Activated CD4-positive, alpha-beta memory T cell treated with anti-CD3 and anti-CD28 coated beads, Interleukin-2, amount 10 ng/mL, durations not matched to agents 7 days and 5 days (primary cell): ENCODE data around the gene MBD5. TPM values are rescaled to one million over a fixed set of nuclear protein-coding genes. Genes with fewer than 3 reads are reported as not detected.
A peak's percentile ranks its signal among the peaks of the same experiment; 100 is the strongest.
"Not testable (repeated sequence)": the region's sequence is repeated elsewhere in the genome, so short reads cannot be mapped to it uniquely, and the experiment has no call there.

Experiments used
- CTCF ChIA-PET: fragments of 350-600 bp; sonication (Branson Sonifier 250); formaldehyde crosslinking; loops from one replicate; lab custom pipeline; 2021; ENCODE audit warnings: antibody characterized with exemption, inconsistent platforms; lab: Charles Lee
- POLR2A ChIA-PET: fragments of 350-600 bp; sonication (Branson Sonifier 250); formaldehyde crosslinking; loops from one replicate; lab custom pipeline; 2021; ENCODE audit warnings: antibody characterized with exemption; lab: Charles Lee
- DNase-seq: peaks from one replicate; pipeline ENCODE4 v3.0.0-alpha.2; 2020
- H3K27ac Mint-ChIP-seq: one replicate; pipeline ENCODE4 v1.8.0; 2021; ENCODE audit warnings: mild to moderate bottlenecking, mixed read lengths
- H3K27me3 Mint-ChIP-seq: one replicate; pipeline ENCODE4 v1.8.0; 2021; ENCODE audit warnings: mixed read lengths
- H3K36me3 Mint-ChIP-seq: one replicate; pipeline ENCODE4 v1.8.0; 2021; ENCODE audit warnings: low read depth, mixed read lengths
- H3K4me1 Mint-ChIP-seq: one replicate; pipeline ENCODE4 v1.8.0; 2021; ENCODE audit warnings: mixed read lengths
- H3K4me3 Mint-ChIP-seq: one replicate; pipeline ENCODE4 v1.8.0; 2021; ENCODE audit warnings: mild to moderate bottlenecking, mixed read lengths
- H3K9me3 Mint-ChIP-seq: one replicate; pipeline ENCODE4 v1.8.0; 2021; ENCODE audit warnings: mixed read lengths
- total RNA-seq, 2 experiments: library from RNA; stranded (reverse); gene quantifications; one replicate each; pipeline ENCODE4 v1.2.3, GENCODE V29; 2021

The MBD5 gene
- total RNA-seq = 10 to 100 TPM; 30.7 to 35.8 TPM

DNA sequence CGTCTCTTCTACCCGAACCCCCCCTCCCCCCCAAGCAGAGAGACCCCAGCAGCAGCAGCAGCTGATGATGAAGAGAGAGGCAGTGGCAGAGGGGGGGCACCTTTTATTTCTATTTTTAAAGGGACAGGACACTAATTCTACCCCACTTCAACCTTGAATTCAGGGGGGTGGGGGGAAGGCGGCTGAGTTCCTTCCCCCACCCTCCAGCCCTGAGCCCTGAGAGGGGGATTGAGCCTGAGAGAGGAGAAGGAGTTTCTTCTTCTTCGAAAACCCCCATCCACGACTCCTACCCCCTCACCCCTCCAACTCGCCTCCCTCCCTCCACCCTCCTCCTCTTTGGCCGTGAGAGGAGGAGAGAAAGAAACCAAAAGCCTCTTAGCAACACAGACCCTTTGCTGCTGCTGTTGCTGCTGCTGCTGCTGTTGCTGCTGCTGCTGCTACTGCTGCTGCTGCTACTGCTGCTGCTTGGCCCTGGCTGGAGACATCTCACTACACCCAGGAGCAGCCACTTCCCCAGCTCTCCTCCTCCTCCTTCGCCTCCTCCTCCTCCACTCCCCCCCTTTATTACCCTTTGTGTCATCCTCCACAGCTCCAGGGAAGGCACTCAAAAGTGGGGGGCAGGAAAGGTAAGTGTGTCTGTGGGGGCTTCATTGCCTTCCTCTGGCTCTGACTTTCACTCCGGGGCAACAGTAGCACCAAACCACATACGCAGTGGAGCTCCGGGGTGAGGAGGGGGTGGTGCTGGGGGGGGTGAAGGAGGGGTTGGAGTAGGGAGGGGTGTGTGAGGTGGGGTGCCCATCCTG, at the start of gene MBD5:
Gene MBD5, plus strand, starts transcription at position 33 of the 803 bp plus-strand sequence.
- Mint-ChIP-seq H3K9me3 (no peaks in the 10 kb centered on the region), H3K4me3 (peak within 1 kb of the TSS; percentile 99), H3K27ac (peak within 1 kb of the TSS; percentile 95), H3K4me1 (peaks cover 57% of the 10 kb centered on the region), H3K36me3 (peaks cover 13% of the 10 kb centered on the region), H3K27me3 (no peaks in the 10 kb centered on the region)
- ChIA-PET CTCF (interaction anchor here (0.6 to 2.4 kb wide), 7 partner anchors 10 to 793 kb away, joined by 3 to 7 read pairs (median 4); no protein-coding TSS in a partner anchor), POLR2A (interaction anchor here (0.6 to 2.2 kb wide), 19 partner anchors 8 to 1565 kb away, joined by 3 to 12 read pairs (median 3); partner anchors contain the start of genes ACVR2A and MMADHC)
- DNase-seq = peak; percentile 67

DNA sequence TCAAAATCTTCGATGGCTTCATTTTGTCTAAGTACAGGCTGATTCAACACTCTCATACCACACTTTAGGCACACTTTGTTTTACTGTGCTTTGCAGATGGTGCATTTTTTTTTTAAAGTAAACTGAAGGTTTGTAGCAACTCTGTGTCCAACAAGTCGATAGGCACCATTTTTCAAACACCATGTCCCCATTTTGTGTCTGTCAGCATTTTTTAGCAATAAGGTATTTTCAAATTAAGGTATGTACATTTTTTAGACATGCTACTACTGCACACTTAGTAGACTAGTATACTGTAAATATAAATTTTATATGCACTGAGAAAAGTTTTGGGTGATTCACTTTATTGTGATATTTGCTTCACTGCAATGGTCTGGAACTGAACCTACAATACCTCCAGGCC, 44.8 kb upstream of the MBD5 start:
- peaks cover 9% of the 10 kb centered on the region for H3K36me3 Mint-ChIP-seq
- peaks cover 3% of the 10 kb centered on the region for H3K4me1 Mint-ChIP-seq
- ChIA-PET CTCF (no interaction called here), POLR2A (no interaction called here)
- no peak overlapping the region for H3K4me3 Mint-ChIP-seq
- H3K27ac Mint-ChIP-seq = no peak overlapping the region
- H3K27me3 Mint-ChIP-seq = no peaks in the 10 kb centered on the region
- DNase-seq = no peak
- peaks cover 3% of the 10 kb centered on the region for H3K9me3 Mint-ChIP-seq

GRCh38 chr2:147977679-147978078, 43.2 kb upstream of the MBD5 start:
- Mint-ChIP-seq H3K4me1 (peaks cover 3% of the 10 kb centered on the region), H3K27ac (no peak overlapping the region), H3K4me3 (no peak overlapping the region), H3K9me3 (peaks cover 3% of the 10 kb centered on the region), H3K36me3 (peaks cover 9% of the 10 kb centered on the region), H3K27me3 (no peaks in the 10 kb centered on the region)
- POLR2A ChIA-PET = no interaction called here
- CTCF ChIA-PET = no interaction called here
- no peak for DNase-seq

GRCh38 chr2:147980940-147981528, 39.9 kb upstream of the MBD5 start:
- CTCF ChIA-PET = interaction anchor here (1.8 kb wide), 1 partner anchor 528 kb away, joined by 4 read pairs; no protein-coding TSS in a partner anchor
- Mint-ChIP-seq H3K27me3 (no peaks in the 10 kb centered on the region), H3K4me3 (no peak overlapping the region), H3K27ac (no peak overlapping the region), H3K36me3 (peaks cover 9% of the 10 kb centered on the region), H3K4me1 (peaks cover 3% of the 10 kb centered on the region), H3K9me3 (peaks cover 3% of the 10 kb centered on the region)
- no peak for DNase-seq
- POLR2A ChIA-PET = no interaction called here

- H3K4me1 Mint-ChIP-seq = peaks cover 6% of the 10 kb centered on the region
- H3K27me3 Mint-ChIP-seq = no peaks in the 10 kb centered on the region
- POLR2A ChIA-PET = no interaction called here
- no peak overlapping the region for H3K27ac Mint-ChIP-seq
- CTCF ChIA-PET = interaction anchor here (1.2 to 6.3 kb wide), 6 partner anchors 10 to 1001 kb away, joined by 3 to 60 read pairs (median 4); no protein-coding TSS in a partner anchor
- no peak for DNase-seq
- no peak overlapping the region for H3K4me3 Mint-ChIP-seq
- H3K9me3 Mint-ChIP-seq = no peaks in the 10 kb centered on the region
- H3K36me3 Mint-ChIP-seq = peaks cover under 1% of the 10 kb centered on the region
Observed at GRCh38 chr2:147989102-147989501, 31.8 kb upstream of the MBD5 start.

DNA sequence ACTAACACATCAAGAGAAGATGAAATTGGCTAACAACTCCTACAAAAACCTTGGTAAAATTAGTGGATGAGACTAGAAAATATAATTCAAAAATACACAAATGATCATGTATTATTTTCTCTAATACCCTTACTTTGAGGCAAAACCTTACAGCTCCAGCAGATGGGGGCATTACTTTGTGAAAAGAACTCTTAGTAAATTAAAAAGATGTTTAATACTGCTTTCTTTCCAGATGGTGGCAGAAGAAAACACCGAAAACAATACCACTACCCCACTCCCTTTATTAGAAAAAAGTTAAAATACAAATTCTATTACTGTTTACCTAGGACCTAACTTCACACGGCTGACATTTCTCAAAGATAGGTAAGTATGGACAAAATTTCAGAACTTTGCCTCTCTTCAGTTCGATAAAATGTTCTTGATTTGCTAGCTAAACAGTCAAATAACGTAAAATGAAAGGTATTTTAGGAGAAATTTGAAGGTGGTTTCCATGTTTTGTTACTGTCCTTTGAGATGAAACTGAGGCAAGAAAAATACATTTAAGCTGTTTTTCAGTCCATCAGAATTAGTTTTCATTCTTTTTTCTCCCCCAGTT, 31.0 kb upstream of the MBD5 start:
- peaks cover 5% of the 10 kb centered on the region for H3K36me3 Mint-ChIP-seq
- no peaks in the 10 kb centered on the region for H3K9me3 Mint-ChIP-seq
- H3K4me3 Mint-ChIP-seq = no peak overlapping the region
- ChIA-PET CTCF (interaction anchor here (0.6 to 6.3 kb wide), 11 partner anchors 10 to 1000 kb away, joined by 3 to 60 read pairs (median 3); partner anchors contain the start of genes MBD5 and ORC4), POLR2A (interaction anchor here (1.0 kb wide), 1 partner anchor 519 kb away, joined by 4 read pairs; no protein-coding TSS in a partner anchor)
- H3K27me3 Mint-ChIP-seq = no peaks in the 10 kb centered on the region
- DNase-seq = no peak
- peaks cover 6% of the 10 kb centered on the region for H3K4me1 Mint-ChIP-seq
- no peak overlapping the region for H3K27ac Mint-ChIP-seq

- CTCF ChIA-PET = interaction anchor here (1.1 kb wide), 1 partner anchor 514 kb away, joined by 3 read pairs; no protein-coding TSS in a partner anchor
- H3K27me3 Mint-ChIP-seq, H3K9me3 Mint-ChIP-seq, POLR2A ChIA-PET, H3K27ac Mint-ChIP-seq, H3K4me1 Mint-ChIP-seq, H3K4me3 Mint-ChIP-seq, DNase-seq: not testable (repeated sequence)
- peaks cover 21% of the 10 kb centered on the region for H3K36me3 Mint-ChIP-seq
Observed at GRCh38 chr2:147994965-147995364, 25.9 kb upstream of the MBD5 start.

DNA sequence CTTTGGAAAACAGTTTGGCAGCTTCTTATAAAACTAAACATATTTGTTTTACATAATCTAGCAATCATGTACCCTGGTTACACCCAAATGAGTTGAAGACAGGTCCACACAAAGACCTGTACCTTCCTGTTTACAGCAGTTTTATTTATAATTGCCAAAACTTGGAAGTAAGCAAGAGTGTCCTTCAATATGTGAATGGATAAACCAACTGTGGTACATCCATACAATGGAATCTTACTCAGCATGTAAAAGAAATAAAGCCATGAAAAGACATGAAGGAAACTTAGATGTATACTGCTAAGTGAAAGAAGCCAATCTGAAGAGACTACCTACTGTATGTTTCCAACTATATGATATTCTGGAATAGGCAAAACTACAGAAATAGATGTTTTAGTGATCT, 24.1 kb upstream of the MBD5 start:
- H3K27me3 Mint-ChIP-seq = no peaks in the 10 kb centered on the region
- ChIA-PET CTCF (no interaction called here), POLR2A (no interaction called here)
- peaks cover 27% of the 10 kb centered on the region for H3K36me3 Mint-ChIP-seq
- no peak overlapping the region for H3K4me3 Mint-ChIP-seq
- H3K9me3 Mint-ChIP-seq = peaks cover 7% of the 10 kb centered on the region
- H3K27ac Mint-ChIP-seq = no peak overlapping the region
- peaks cover 6% of the 10 kb centered on the region for H3K4me1 Mint-ChIP-seq
- no peak for DNase-seq

- H3K27ac Mint-ChIP-seq = no peak overlapping the region
- DNase-seq = no peak
- POLR2A ChIA-PET = interaction anchor here (1.3 kb wide), 1 partner anchor 24 kb away, joined by 3 read pairs; no protein-coding TSS in a partner anchor
- H3K4me1 Mint-ChIP-seq = no peaks in the 10 kb centered on the region
- peaks cover 18% of the 10 kb centered on the region for H3K9me3 Mint-ChIP-seq
- no peaks in the 10 kb centered on the region for H3K27me3 Mint-ChIP-seq
- CTCF ChIA-PET = no interaction called here
- no peak overlapping the region for H3K4me3 Mint-ChIP-seq
- H3K36me3 Mint-ChIP-seq = peaks cover 40% of the 10 kb centered on the region
Observed at GRCh38 chr2:147998203-147998602, 22.7 kb upstream of the MBD5 start.

GRCh38 chr2:147999126-147999525, 21.8 kb upstream of the MBD5 start:
- H3K4me3 Mint-ChIP-seq = no peak overlapping the region
- H3K36me3 Mint-ChIP-seq = peaks cover 42% of the 10 kb centered on the region
- ChIA-PET POLR2A (interaction anchor here (1.3 kb wide), 1 partner anchor 23 kb away, joined by 3 read pairs; no protein-coding TSS in a partner anchor), CTCF (no interaction called here)
- no peaks in the 10 kb centered on the region for H3K4me1 Mint-ChIP-seq
- H3K9me3 Mint-ChIP-seq = peaks cover 22% of the 10 kb centered on the region
- H3K27ac Mint-ChIP-seq = no peak overlapping the region
- DNase-seq = no peak
- no peaks in the 10 kb centered on the region for H3K27me3 Mint-ChIP-seq

- H3K4me1 Mint-ChIP-seq = no peaks in the 10 kb centered on the region
- H3K9me3 Mint-ChIP-seq = peaks cover 26% of the 10 kb centered on the region
Observed at GRCh38 chr2:148000095-148000494, 20.8 kb upstream of the MBD5 start.

DNA sequence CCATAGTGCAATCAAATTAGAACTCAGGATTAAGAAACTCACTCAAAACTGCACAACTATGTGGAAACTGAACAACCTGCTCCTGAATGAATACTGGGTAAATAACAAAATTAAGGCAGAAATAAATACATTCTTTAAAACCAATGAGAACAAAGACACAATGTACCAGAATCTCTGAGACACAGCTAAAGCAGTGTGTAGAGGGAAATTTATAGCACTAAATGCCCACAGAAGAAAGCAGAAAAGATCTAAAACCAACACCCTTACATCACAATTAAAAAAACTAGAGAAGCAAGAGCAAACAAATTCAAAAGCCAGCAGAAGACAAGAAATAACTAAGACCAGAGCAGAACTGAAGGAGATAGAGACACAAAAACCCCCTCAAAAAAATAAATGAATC, 18.5 kb upstream of the MBD5 start:
- Mint-ChIP-seq H3K9me3 (peaks cover 25% of the 10 kb centered on the region), H3K36me3 (peaks cover 30% of the 10 kb centered on the region)
- H3K4me3 Mint-ChIP-seq, H3K4me1 Mint-ChIP-seq, CTCF ChIA-PET, H3K27ac Mint-ChIP-seq, H3K27me3 Mint-ChIP-seq, POLR2A ChIA-PET, DNase-seq: not testable (repeated sequence)

More at GRCh38 chr2:148000095-148000494, 20.8 kb upstream of the MBD5 start:
- Mint-ChIP-seq H3K36me3 (peaks cover 43% of the 10 kb centered on the region), H3K27me3 (no peaks in the 10 kb centered on the region), H3K4me3 (no peak overlapping the region), H3K27ac (no peak overlapping the region)
- DNase-seq = no peak
- POLR2A ChIA-PET = no interaction called here
- CTCF ChIA-PET = no interaction called here
